Sigmoid colon (tissue), 4 donors: ENCODE data around the gene FGF2.

Experiments used
- EP300 ChIP-seq, 4 donors: sonication (generic); formaldehyde crosslinking; IDR thresholded peaks; one replicate each; pipeline ENCODE4 v1.6.1; 2017; ENCODE audit warnings: antibody characterized with exemption in 4 of 4
- POLR2A ChIP-seq, 2 donors: fragments of 450-650 bp; IDR thresholded peaks; one replicate each; pipeline ENCODE4 v1.6.1; 2016; ENCODE audit warnings: antibody characterized with exemption in 2 of 2, mild to moderate bottlenecking in 2 of 2, moderate library complexity in 2 of 2
- POLR2AphosphoS5 ChIP-seq, 4 donors: sonication (generic); formaldehyde crosslinking; IDR thresholded peaks; one replicate each; pipeline ENCODE4 v1.6.1; 2017; ENCODE audit warnings: antibody characterized with exemption in 4 of 4
- TF ChIP-seq, protein P1 (sequence below), 4 experiments: fragments of 450-650 bp in 3 of 4; fragments of 200-600 bp in 1 of 4; IDR thresholded peaks; one replicate each; pipeline ENCODE4 v1.5.1; 2016 to 2019; ENCODE audit warnings: antibody characterized with exemption in 4 of 4, mild to moderate bottlenecking in 3 of 4, moderate library complexity in 2 of 4

DNA sequence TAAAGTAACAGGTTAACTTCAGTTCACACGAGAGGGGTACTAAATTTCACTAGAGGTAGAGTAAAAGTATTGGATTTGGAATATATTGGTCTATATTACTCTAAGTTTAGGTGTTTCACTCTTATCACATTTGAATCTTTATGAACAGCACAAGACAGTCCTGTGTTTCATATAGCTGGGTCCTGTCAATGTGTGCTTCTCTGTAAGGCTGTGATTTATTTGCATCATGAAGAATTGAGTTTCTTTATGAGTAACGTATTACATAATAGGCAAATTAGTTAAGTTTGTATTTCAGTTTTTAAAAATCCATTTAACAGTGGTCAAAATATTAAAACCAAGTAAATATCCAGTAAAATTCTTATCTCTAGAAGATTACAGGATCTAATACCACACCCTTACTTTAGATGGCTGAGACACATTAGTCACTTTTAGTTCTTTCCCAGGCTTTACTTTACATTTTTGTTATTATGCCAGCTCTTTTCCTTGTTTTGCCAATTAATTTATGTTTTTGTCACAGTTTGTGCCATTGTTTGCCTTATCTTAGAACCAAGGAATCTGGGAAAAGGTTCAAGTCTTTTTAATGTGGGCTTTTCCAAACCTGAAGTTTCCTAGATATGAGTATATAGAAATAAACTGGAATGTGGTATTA is 63.6 kb downstream of the FGF2 start:
- TF ChIP-seq, protein P1, sequence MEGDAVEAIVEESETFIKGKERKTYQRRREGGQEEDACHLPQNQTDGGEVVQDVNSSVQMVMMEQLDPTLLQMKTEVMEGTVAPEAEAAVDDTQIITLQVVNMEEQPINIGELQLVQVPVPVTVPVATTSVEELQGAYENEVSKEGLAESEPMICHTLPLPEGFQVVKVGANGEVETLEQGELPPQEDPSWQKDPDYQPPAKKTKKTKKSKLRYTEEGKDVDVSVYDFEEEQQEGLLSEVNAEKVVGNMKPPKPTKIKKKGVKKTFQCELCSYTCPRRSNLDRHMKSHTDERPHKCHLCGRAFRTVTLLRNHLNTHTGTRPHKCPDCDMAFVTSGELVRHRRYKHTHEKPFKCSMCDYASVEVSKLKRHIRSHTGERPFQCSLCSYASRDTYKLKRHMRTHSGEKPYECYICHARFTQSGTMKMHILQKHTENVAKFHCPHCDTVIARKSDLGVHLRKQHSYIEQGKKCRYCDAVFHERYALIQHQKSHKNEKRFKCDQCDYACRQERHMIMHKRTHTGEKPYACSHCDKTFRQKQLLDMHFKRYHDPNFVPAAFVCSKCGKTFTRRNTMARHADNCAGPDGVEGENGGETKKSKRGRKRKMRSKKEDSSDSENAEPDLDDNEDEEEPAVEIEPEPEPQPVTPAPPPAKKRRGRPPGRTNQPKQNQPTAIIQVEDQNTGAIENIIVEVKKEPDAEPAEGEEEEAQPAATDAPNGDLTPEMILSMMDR (IDR thresholded peaks at IDR 0.05), result no peak
- TF ChIP-seq POLR2A (IDR thresholded peaks at IDR 0.05) (no peak), EP300 (IDR thresholded peaks at IDR 0.05) (no peak), POLR2AphosphoS5 (IDR thresholded peaks at IDR 0.05) (no peak)
